Peyer's patch (tissue), 4 donors: ENCODE measurements around the gene TEX51. TPM values are rescaled to one million over a fixed set of nuclear protein-coding genes. Genes with fewer than 3 reads are reported as not detected.

Experiments used
- DNase-seq, 3 donors: peaks; one replicate each; pipeline ENCODE4 v3.0.0-alpha.2; 2017 to 2019
- H3K27ac ChIP-seq, 4 donors: fragments of 200-600 bp; sonication (generic); one replicate each; pipeline ENCODE4 v1.5.1; 2016 to 2019
- H3K27me3 ChIP-seq, 2 donors: fragments of 200-600 bp; sonication (generic); one replicate each; pipeline ENCODE4 v1.5.1; 2019
- H3K36me3 ChIP-seq, 3 donors: fragments of 200-600 bp; sonication (generic); one replicate each; pipeline ENCODE4 v1.5.1; 2016 to 2019
- H3K4me1 ChIP-seq, 4 donors: fragments of 200-600 bp; sonication (generic); one replicate each; pipeline ENCODE4 v1.5.1; 2016 to 2019
- H3K4me3 ChIP-seq, 4 donors: fragments of 200-600 bp; sonication (generic); 1 replicate in 3 of 4; 2 replicates in 1 of 4; pipeline ENCODE4 v1.5.1; 2016 to 2019; ENCODE audit warnings: mild to moderate bottlenecking in 1 of 4
- H3K9me3 ChIP-seq, 4 donors: fragments of 200-600 bp; sonication (generic); one replicate each; pipeline ENCODE4 v1.5.1; 2016 to 2019; ENCODE audit warnings: mild to moderate bottlenecking in 1 of 4
- POLR2A ChIP-seq, 2 donors: fragments of 450-650 bp; IDR thresholded peaks; one replicate each; pipeline ENCODE4 v1.5.1; 2017; ENCODE audit warnings: antibody characterized with exemption in 2 of 2, mild to moderate bottlenecking in 2 of 2, moderate library complexity in 2 of 2
- total RNA-seq, 4 donors: library from RNA; depleted of rRNA; stranded (reverse); fragments of >200 nt; gene quantifications; one replicate each; pipeline ENCODE4 v1.1.0, GENCODE V29; 2016
- TF ChIP-seq, protein P1 (sequence below), 6 experiments: fragments of 450-650 bp in 4 of 6; fragments of 200-600 bp in 2 of 6; sonication (generic) in 1 of 6; IDR thresholded peaks; one replicate each; pipeline ENCODE4 v1.5.1; 2017 to 2019; ENCODE audit warnings: antibody characterized with exemption in 6 of 6, mild to moderate bottlenecking in 3 of 6, moderate library complexity in 1 of 6

Gene TEX51
- total RNA-seq, 4 donors from 2014 or later, result not detected

DNA sequence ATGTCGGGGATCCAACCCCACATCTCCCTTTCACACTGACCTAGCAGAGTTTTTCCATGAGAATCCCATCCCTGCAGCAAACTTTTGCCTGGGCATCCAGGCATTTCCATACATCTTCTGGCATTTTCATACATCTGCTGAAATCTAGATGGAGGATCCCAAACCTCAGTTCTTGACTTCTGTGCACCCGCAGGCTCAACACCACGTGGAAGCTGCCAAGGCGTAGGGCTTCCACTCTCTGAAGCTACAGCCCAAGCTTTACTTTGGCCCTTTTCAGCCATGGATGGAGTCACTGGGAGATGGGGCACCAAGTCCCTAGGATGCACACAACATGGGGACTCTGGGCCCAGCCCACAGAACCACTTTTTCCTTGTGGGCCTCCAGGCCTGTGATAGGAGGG is 32.2 kb upstream of the TEX51 start:
- Histone ChIP-seq H3K27me3 (no peaks in the 10 kb centered on the region), H3K27ac (no peak overlapping the region), H3K4me3 (no peak overlapping the region), H3K36me3 (no peaks in the 10 kb centered on the region), H3K4me1 (no peaks in the 10 kb centered on the region), H3K9me3 (no peaks in the 10 kb centered on the region)
- no peak for DNase-seq
- TF ChIP-seq POLR2A (IDR thresholded peaks at IDR 0.05), result no peak
- TF ChIP-seq, protein P1, sequence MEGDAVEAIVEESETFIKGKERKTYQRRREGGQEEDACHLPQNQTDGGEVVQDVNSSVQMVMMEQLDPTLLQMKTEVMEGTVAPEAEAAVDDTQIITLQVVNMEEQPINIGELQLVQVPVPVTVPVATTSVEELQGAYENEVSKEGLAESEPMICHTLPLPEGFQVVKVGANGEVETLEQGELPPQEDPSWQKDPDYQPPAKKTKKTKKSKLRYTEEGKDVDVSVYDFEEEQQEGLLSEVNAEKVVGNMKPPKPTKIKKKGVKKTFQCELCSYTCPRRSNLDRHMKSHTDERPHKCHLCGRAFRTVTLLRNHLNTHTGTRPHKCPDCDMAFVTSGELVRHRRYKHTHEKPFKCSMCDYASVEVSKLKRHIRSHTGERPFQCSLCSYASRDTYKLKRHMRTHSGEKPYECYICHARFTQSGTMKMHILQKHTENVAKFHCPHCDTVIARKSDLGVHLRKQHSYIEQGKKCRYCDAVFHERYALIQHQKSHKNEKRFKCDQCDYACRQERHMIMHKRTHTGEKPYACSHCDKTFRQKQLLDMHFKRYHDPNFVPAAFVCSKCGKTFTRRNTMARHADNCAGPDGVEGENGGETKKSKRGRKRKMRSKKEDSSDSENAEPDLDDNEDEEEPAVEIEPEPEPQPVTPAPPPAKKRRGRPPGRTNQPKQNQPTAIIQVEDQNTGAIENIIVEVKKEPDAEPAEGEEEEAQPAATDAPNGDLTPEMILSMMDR (IDR thresholded peaks at IDR 0.05), result no peak

DNA sequence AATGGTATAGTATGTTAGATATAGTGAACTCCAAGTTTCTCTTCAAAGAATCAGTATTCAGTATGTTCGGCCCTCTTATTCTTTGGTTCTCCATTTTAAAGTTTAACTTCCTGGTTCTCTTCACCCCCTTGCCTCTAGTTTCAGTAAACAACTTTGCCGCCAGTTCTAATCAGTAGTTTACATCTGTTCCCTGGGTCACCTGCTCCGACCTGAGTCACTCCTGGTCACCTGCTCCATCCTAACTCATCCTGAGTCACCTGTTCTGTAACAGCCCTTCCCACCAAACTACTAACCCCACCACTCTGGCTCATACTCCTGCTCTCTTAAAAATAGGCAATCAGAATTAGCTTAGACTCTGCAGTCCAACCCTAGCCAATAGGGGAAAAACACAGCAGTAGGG is 23.7 kb upstream of the TEX51 start:
- H3K27me3 ChIP-seq, result no peaks in the 10 kb centered on the region
- DNase-seq, result no peak
- H3K27ac ChIP-seq, result no peak overlapping the region
- no peaks in the 10 kb centered on the region for H3K4me1 ChIP-seq
- peaks cover 0 to 4% (median 0%) of the 10 kb centered on the region in 4 donors for H3K9me3 ChIP-seq
- TF ChIP-seq, protein P1 (IDR thresholded peaks at IDR 0.05), result no peak
- H3K36me3 ChIP-seq, result no peaks in the 10 kb centered on the region
- H3K4me3 ChIP-seq, result no peak overlapping the region

DNA sequence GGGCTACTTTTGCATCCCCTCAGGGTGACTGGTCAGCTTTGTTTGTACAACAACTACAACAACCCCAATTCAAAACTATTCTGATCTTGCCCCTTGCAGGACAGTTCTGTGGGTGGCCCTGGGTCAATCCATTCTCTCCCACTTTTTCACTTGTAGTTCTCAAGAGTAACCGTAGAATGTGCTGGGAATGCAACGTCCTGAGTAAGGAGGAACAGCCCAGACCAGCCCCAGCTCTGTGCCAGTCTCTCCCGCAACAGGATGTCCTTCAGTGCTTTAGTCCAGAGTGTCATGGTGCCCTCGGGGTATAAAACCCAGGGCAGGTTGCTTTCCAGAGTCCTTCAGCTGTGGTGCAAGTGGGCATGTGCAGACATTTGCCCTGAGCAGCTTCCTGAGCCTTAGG is 22.1 kb upstream of the TEX51 start:
- H3K4me3 ChIP-seq, result no peak overlapping the region
- H3K36me3 ChIP-seq, result no peaks in the 10 kb centered on the region
- H3K9me3 ChIP-seq, result peaks cover 0 to 4% (median 0%) of the 10 kb centered on the region in 4 donors
- H3K27me3 ChIP-seq, result no peaks in the 10 kb centered on the region
- TF ChIP-seq, protein P1 (IDR thresholded peaks at IDR 0.05), result no peak
- TF ChIP-seq POLR2A (IDR thresholded peaks at IDR 0.05), result no peak
- no peaks in the 10 kb centered on the region for H3K4me1 ChIP-seq
- peak in 1 of 3 donors; percentile 9 for DNase-seq
- no peak overlapping the region for H3K27ac ChIP-seq

DNA sequence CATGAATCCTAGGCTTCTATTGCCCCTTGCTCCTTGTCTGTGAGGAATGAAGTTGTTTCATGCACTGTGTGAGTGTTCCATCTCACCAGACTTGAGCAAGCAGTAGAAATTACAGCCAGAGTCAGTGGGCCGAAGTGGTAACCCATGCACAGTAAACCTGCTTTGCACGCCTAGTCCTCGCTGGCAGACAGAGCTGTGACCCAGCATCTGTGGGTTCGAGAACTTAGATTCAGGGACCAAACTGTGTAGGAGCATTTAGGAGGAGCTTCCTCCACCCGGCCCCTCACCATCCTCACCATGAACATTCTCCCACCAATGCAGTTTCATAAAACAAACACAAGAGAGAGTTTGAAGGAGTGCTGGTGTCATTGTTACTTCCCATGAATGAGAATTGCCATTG is 21.6 kb upstream of the TEX51 start:
- Histone ChIP-seq H3K4me1 (no peaks in the 10 kb centered on the region), H3K4me3 (no peak overlapping the region), H3K9me3 (peaks cover 0 to 4% (median 0%) of the 10 kb centered on the region in 4 donors), H3K27me3 (no peaks in the 10 kb centered on the region), H3K36me3 (no peaks in the 10 kb centered on the region), H3K27ac (no peak overlapping the region)
- DNase-seq, result peak in 1 of 3 donors; percentile 11
- TF ChIP-seq, protein P1 (IDR thresholded peaks at IDR 0.05), result no peak
- no peak for TF ChIP-seq POLR2A (IDR thresholded peaks at IDR 0.05)

DNA sequence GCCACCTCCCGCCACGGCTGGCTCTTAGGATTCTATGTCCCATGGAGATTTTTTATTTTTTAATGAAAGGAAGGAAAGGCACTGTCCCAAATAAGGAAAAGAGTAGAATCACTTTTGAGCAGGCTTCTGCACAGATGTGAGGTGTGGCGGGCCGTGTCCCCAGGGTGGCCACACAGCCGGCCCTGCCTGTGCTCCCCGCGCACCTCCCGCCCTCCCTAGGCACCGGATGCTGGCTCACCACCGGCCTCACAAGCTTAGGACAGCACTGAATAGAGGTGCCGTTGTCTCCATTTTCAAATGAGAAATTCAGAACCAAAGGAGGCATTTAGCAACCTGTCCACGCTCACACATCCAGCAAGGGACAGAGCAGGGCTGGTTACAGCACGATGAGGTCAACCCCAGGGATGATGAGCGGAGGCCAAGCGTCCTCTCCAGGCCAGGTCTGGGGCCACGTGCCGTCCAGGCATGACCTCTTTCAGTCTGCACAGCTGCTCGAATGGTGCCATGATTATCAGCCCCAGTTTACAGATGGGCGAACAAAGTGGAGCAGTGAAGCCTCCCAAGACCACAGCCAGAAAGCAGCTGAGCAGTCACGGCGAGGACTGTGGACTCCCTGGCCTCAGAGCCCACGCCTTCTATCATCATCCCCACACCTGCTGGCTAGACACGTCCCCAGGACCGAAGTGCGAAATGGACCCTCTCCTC is 20.7 kb upstream of the TEX51 start:
- no peak overlapping the region for H3K27ac ChIP-seq
- H3K4me3 ChIP-seq, result no peak overlapping the region
- TF ChIP-seq POLR2A (IDR thresholded peaks at IDR 0.05), result no peak
- TF ChIP-seq, protein P1 (IDR thresholded peaks at IDR 0.05), result no peak

More for the DNA sequence above, 20.7 kb upstream of the TEX51 start:
- no peaks in the 10 kb centered on the region for H3K36me3 ChIP-seq
- peak in 1 of 3 donors; percentile 18 for DNase-seq
- no peaks in the 10 kb centered on the region for H3K27me3 ChIP-seq
- H3K4me1 ChIP-seq, result no peaks in the 10 kb centered on the region
- H3K9me3 ChIP-seq, result peaks cover 0 to 4% (median 0%) of the 10 kb centered on the region in 4 donors
